ENCODE data around the gene INSM1. TPM values are rescaled to one million over a fixed set of nuclear protein-coding genes. Genes with fewer than 3 reads are reported as not detected.

Gene INSM1
- total RNA-seq, 1 experiment from 2014 or later, result not detected

- in situ Hi-C loops (cut with HindIII; ENCODE audit: low pct_unique_long_range_greater_than_20kb, low sequenced_read_pairs), result no loop called here
- DNase-seq (ENCODE audit: low read depth), result no peak
These were observed 43.5 kb downstream of the INSM1 start for GRCh38 chr20:20411402-20411801.

- no peak for DNase-seq (ENCODE audit: low read depth)
- in situ Hi-C loops (cut with HindIII; ENCODE audit: low pct_unique_long_range_greater_than_20kb, low sequenced_read_pairs), result no loop called here
These were observed 43.9 kb downstream of the INSM1 start for GRCh38 chr20:20411836-20412235.

GRCh38 chr20:20412750-20413149, 44.8 kb downstream of the INSM1 start:
- no peak for DNase-seq (ENCODE audit: low read depth)
- in situ Hi-C loops (cut with HindIII; ENCODE audit: low pct_unique_long_range_greater_than_20kb, low sequenced_read_pairs), result no loop called here

GRCh38 chr20:20413810-20414281, 45.9 kb downstream of the INSM1 start:
- in situ Hi-C loops (cut with HindIII; ENCODE audit: low pct_unique_long_range_greater_than_20kb, low sequenced_read_pairs), result no loop called here
- no peak for DNase-seq (ENCODE audit: low read depth)

- in situ Hi-C loops (cut with HindIII; ENCODE audit: low pct_unique_long_range_greater_than_20kb, low sequenced_read_pairs), result no loop called here
These were observed 46.8 kb downstream of the INSM1 start for GRCh38 chr20:20414640-20415220.

GRCh38 chr20:20415321-20415720, 47.4 kb downstream of the INSM1 start:
- in situ Hi-C loops (cut with HindIII; ENCODE audit: low pct_unique_long_range_greater_than_20kb, low sequenced_read_pairs), result no loop called here
- DNase-seq (ENCODE audit: low read depth), result no peak

More at GRCh38 chr20:20414640-20415220, 46.8 kb downstream of the INSM1 start:
- DNase-seq (ENCODE audit: low read depth), result no peak

- in situ Hi-C loops (cut with HindIII; ENCODE audit: low pct_unique_long_range_greater_than_20kb, low sequenced_read_pairs), result no loop called here
- DNase-seq (ENCODE audit: low read depth), result no peak
These were observed 50.2 kb downstream of the INSM1 start for GRCh38 chr20:20417876-20418676.

All from Caki2 (cell line).